Measurements from ENCODE around the gene MAGOH. TPM values are rescaled to one million over a fixed set of nuclear protein-coding genes. Genes with fewer than 3 reads are reported as not detected.

Gene MAGOH
- total RNA-seq, 1 donor from 2014 or later = 35.7 TPM

DNA sequence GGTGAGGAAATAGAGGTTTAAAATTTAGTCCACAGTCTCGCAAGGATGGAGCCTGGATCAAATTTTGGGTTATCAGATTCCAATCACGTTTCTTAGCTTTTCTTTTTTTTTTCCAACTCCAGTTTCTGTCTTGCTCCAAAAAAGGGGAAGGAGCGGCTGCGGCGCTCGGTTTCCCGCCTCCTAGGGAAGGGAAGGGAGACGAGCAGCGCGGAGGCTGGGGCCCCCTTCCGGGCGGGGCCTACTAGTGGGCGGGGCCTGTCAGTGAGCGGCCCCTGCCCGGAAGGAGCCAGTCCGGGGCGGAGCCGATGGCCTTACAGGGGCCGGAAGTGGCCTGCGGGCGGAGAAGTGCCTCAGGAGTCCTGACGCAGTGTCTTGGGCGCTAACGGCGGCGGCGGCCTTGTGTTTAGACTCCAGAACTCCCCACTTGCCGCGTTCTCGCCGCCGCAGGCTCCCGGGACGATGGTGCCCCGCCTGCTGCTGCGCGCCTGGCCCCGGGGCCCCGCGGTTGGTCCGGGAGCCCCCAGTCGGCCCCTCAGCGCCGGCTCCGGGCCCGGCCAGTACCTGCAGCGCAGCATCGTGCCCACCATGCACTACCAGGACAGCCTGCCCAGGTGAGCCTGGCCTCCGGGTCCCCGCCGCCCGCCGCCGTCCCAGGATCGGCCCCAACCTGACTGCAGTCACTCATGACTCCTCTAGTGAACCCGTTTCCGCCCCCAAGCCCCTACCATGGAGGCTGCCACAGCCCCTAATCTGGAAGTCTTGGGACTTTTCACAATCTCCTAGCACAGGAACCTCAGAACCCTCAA lies 41.6 kb downstream of the MAGOH start, which contains the start of gene CPT2:
Gene CPT2 (plus strand): TSS at position 340 of the 806 bp plus-strand sequence. CDS start 120 bp downstream, at position 460.
- no peaks in the 10 kb centered on the region for H3K9me3 Mint-ChIP-seq (ENCODE audit: unreplicated experiment)
- Histone ChIP-seq H3K4me2 (ENCODE audit: low read length) (peak within 1 kb of the TSS; percentile 100), H3K9ac (ENCODE audit: low read length) (peak within 1 kb of the TSS; percentile 97), H3K4me1 (ENCODE audit: insufficient read depth, low read length) (peaks cover 12% of the 10 kb centered on the region), H3K79me2 (ENCODE audit: insufficient read depth, low read length) (peaks cover 18% of the 10 kb centered on the region), H2AFZ (ENCODE audit: low read depth, low read length) (peak within 1 kb of the TSS; percentile 71), H3K27me3 (ENCODE audit: insufficient read depth, low read length) (no peaks in the 10 kb centered on the region), H3K27ac (ENCODE audit: low read depth, low read length) (peak within 1 kb of the TSS; percentile 77), H3K4me3 (ENCODE audit: insufficient read depth, low read depth, low read length) (peak within 1 kb of the TSS; percentile 97), H4K20me1 (ENCODE audit: insufficient read depth, low read length) (peaks cover 5% of the 10 kb centered on the region), H3K9me3 (ENCODE audit: insufficient read depth, low read depth, low read length) (no peaks in the 10 kb centered on the region), H3K36me3 (ENCODE audit: insufficient read depth, low read length) (no peaks in the 10 kb centered on the region)
- H3K4me1 Mint-ChIP-seq (ENCODE audit: low read depth, unreplicated experiment) = peaks cover 9% of the 10 kb centered on the region
- no peaks in the 10 kb centered on the region for H3K27me3 Mint-ChIP-seq (ENCODE audit: low read depth, unreplicated experiment)
- H3K36me3 Mint-ChIP-seq (ENCODE audit: low read depth, unreplicated experiment) = peaks cover 6% of the 10 kb centered on the region
- DNase-seq (ENCODE audit: low read depth) (peak; percentile 83), FAIRE-seq (no peak)
- H3K4me3 Mint-ChIP-seq (ENCODE audit: unreplicated experiment) = peak within 1 kb of the TSS; percentile 98
- H3K27ac Mint-ChIP-seq (ENCODE audit: unreplicated experiment) = peak within 1 kb of the TSS; percentile 93
- TF ChIP-seq, protein P1, sequence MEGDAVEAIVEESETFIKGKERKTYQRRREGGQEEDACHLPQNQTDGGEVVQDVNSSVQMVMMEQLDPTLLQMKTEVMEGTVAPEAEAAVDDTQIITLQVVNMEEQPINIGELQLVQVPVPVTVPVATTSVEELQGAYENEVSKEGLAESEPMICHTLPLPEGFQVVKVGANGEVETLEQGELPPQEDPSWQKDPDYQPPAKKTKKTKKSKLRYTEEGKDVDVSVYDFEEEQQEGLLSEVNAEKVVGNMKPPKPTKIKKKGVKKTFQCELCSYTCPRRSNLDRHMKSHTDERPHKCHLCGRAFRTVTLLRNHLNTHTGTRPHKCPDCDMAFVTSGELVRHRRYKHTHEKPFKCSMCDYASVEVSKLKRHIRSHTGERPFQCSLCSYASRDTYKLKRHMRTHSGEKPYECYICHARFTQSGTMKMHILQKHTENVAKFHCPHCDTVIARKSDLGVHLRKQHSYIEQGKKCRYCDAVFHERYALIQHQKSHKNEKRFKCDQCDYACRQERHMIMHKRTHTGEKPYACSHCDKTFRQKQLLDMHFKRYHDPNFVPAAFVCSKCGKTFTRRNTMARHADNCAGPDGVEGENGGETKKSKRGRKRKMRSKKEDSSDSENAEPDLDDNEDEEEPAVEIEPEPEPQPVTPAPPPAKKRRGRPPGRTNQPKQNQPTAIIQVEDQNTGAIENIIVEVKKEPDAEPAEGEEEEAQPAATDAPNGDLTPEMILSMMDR (IDR thresholded peaks at IDR 0.05; ENCODE audit: insufficient read depth, low read depth, low read length) = no peak
- TF ChIP-seq EZH2 (IDR thresholded peaks at IDR 0.05; ENCODE audit: insufficient read depth, low read length) = no peak

DNA sequence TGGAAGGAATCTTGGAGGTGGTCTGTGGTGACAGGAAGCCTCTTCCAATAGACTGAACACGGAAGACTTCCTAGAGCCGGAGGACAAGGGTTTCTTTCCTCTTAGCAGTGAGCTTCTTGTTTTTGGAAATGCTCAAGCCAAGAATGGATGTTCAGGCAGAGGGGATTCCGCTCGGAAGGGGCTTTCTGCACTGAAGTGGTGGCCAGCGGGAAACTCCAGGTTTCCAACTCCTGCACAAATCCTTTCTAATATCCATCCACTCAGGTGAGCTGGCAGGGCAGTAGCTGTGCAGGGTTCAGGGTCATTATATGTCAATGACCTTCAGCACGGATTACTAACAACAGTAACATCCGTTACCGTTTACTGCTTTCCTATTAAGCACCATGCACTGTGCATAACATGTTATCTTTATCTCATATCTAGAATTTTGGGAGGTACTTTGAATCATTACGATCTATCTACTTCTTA lies 42.3 kb downstream of the MAGOH start:
- Histone ChIP-seq H3K36me3 (ENCODE audit: insufficient read depth, low read length) (no peaks in the 10 kb centered on the region), H3K9me3 (ENCODE audit: insufficient read depth, low read depth, low read length) (no peaks in the 10 kb centered on the region), H3K79me2 (ENCODE audit: insufficient read depth, low read length) (peaks cover 18% of the 10 kb centered on the region), H3K27me3 (ENCODE audit: insufficient read depth, low read length) (no peaks in the 10 kb centered on the region), H3K27ac (ENCODE audit: low read depth, low read length) (peak overlapping the region; percentile 77), H3K4me1 (ENCODE audit: insufficient read depth, low read length) (peaks cover 12% of the 10 kb centered on the region), H3K9ac (ENCODE audit: low read length) (peak overlapping the region; percentile 97), H3K4me2 (ENCODE audit: low read length) (peak overlapping the region; percentile 100), H4K20me1 (ENCODE audit: insufficient read depth, low read length) (peaks cover 5% of the 10 kb centered on the region), H2AFZ (ENCODE audit: low read depth, low read length) (peak overlapping the region; percentile 71), H3K4me3 (ENCODE audit: insufficient read depth, low read depth, low read length) (peak overlapping the region; percentile 97)
- no peaks in the 10 kb centered on the region for H3K9me3 Mint-ChIP-seq (ENCODE audit: unreplicated experiment)
- peaks cover 4% of the 10 kb centered on the region for H3K36me3 Mint-ChIP-seq (ENCODE audit: low read depth, unreplicated experiment)
- no peak for TF ChIP-seq EZH2 (IDR thresholded peaks at IDR 0.05; ENCODE audit: insufficient read depth, low read length)
- TF ChIP-seq, protein P1 (IDR thresholded peaks at IDR 0.05; ENCODE audit: insufficient read depth, low read depth, low read length) = no peak
- H3K27ac Mint-ChIP-seq (ENCODE audit: unreplicated experiment) = peak overlapping the region; percentile 65
- DNase-seq (ENCODE audit: low read depth) (no peak), FAIRE-seq (no peak)
- H3K27me3 Mint-ChIP-seq (ENCODE audit: low read depth, unreplicated experiment) = no peaks in the 10 kb centered on the region
- peaks cover 9% of the 10 kb centered on the region for H3K4me1 Mint-ChIP-seq (ENCODE audit: low read depth, unreplicated experiment)
- H3K4me3 Mint-ChIP-seq (ENCODE audit: unreplicated experiment) = peak overlapping the region; percentile 83

Measured in astrocyte (in vitro differentiated cells and primary cell).